Uterus (tissue), 2 donors: ENCODE data around the gene CENPF.

Source experiments
- POLR2A ChIP-seq, 2 donors: fragments of 450-650 bp; IDR thresholded peaks; one replicate each; pipeline ENCODE4 v1.6.1; 2016; ENCODE audit warnings: antibody characterized with exemption in 2 of 2, mild to moderate bottlenecking in 1 of 2, moderate library complexity in 1 of 2
- TF ChIP-seq, protein P1 (sequence below), 4 experiments: fragments of 200-600 bp in 2 of 4; fragments of 450-650 bp in 2 of 4; sonication (generic) in 2 of 4; IDR thresholded peaks; one replicate each; pipeline ENCODE4 v1.5.1; 2016 to 2019; ENCODE audit warnings: antibody characterized with exemption in 4 of 4, mild to moderate bottlenecking in 2 of 4, moderate library complexity in 1 of 4

DNA sequence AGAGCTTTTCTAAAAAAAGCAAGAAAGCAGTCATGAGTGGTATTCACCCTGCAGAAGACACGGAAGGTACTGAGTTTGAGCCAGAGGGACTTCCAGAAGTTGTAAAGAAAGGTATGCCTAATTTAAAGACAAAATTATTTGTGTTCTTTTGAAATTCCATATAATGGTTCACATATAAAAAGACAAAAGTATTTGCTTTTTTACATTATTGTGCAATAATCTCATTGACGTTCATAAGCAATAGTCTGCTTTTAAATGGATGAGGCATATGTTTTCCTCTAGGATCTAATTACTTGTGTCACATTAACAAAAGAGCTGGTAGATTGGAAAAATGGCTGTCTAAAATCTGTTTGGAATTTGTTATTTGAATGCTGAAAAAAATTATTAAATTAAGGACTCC, 54.3 kb downstream of the CENPF start:
- TF ChIP-seq, protein P1, sequence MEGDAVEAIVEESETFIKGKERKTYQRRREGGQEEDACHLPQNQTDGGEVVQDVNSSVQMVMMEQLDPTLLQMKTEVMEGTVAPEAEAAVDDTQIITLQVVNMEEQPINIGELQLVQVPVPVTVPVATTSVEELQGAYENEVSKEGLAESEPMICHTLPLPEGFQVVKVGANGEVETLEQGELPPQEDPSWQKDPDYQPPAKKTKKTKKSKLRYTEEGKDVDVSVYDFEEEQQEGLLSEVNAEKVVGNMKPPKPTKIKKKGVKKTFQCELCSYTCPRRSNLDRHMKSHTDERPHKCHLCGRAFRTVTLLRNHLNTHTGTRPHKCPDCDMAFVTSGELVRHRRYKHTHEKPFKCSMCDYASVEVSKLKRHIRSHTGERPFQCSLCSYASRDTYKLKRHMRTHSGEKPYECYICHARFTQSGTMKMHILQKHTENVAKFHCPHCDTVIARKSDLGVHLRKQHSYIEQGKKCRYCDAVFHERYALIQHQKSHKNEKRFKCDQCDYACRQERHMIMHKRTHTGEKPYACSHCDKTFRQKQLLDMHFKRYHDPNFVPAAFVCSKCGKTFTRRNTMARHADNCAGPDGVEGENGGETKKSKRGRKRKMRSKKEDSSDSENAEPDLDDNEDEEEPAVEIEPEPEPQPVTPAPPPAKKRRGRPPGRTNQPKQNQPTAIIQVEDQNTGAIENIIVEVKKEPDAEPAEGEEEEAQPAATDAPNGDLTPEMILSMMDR (IDR thresholded peaks at IDR 0.05): no peak
- TF ChIP-seq POLR2A (IDR thresholded peaks at IDR 0.05): no peak
